Testis (tissue), 3 donors: Measurements from ENCODE around the gene ADIRF. TPM values are rescaled to one million over a fixed set of nuclear protein-coding genes. Genes with fewer than 3 reads are reported as not detected.

Experiments used
- DNase-seq: peaks from one replicate; pipeline ENCODE4 v3.0.0-alpha.2; 2019
- H3K27ac ChIP-seq, 2 donors: fragments of 200-600 bp; sonication (generic); one replicate each; pipeline ENCODE4 v1.5.1; 2019
- H3K27me3 ChIP-seq: fragments of 200-600 bp; sonication (generic); one replicate; pipeline ENCODE4 v1.5.1; 2019
- H3K36me3 ChIP-seq: fragments of 200-600 bp; sonication (generic); one replicate; pipeline ENCODE4 v1.5.1; 2017; ENCODE audit warnings: low read depth; ENCODE audit errors: missing control alignments
- H3K4me1 ChIP-seq: fragments of 200-600 bp; sonication (generic); one replicate; pipeline ENCODE4 v1.5.1; 2019
- H3K4me3 ChIP-seq, 2 donors: fragments of 200-600 bp; sonication (generic); one replicate each; pipeline ENCODE4 v1.5.1; 2017 to 2019
- H3K9me3 ChIP-seq: fragments of 200-600 bp; sonication (generic); one replicate; pipeline ENCODE4 v1.5.1; 2017
- CTCF ChIP-seq, 3 experiments: fragments of 450-650 bp in 2 of 3; fragments of 200-600 bp in 1 of 3; sonication (generic) in 1 of 3; IDR thresholded peaks; one replicate each; pipeline ENCODE4 v1.5.1; 2016 to 2019; ENCODE audit warnings: antibody characterized with exemption in 3 of 3, mild to moderate bottlenecking in 2 of 3, moderate library complexity in 1 of 3
- POLR2A ChIP-seq: fragments of 450-650 bp; IDR thresholded peaks from one replicate; pipeline ENCODE4 v1.6.1; 2017; ENCODE audit warnings: antibody characterized with exemption, mild to moderate bottlenecking, moderate library complexity
- WGBS, 2 donors: methylation state at CpG; one replicate each; pipeline ENCODE4 v1.1.5; 2018; 5-methylcytosine and 5-hydroxymethylcytosine counted together
- intact Hi-C: fragments of 100-400 bp; cut with DNase I; formaldehyde crosslinking; loops from one replicate; pipeline ENCODE4 v1.15.1; 2023; ENCODE audit warnings: low total_unique reads
- polyA plus RNA-seq: library from polyadenylated mRNA; stranded (reverse); fragments of 350-450 nt; fragmentation: Illumina TruSeq; extraction: RNeasy Lipid Tissue Mini Kit (QIAGEN cat#74804); gene quantifications from one replicate; pipeline ENCODE4 v1.2.3, GENCODE V29; 2014; ENCODE audit warnings: low read depth, low replicate concordance; ENCODE audit not compliant: insufficient read depth
- total RNA-seq, 2 donors: library from RNA; depleted of rRNA; stranded (reverse); fragments of >200 nt; gene quantifications; one replicate each; pipeline ENCODE4 v1.2.3, GENCODE V29; 2016

Gene ADIRF
- total and polyA plus RNA-seq, 3 donors from 2014 or later = 21.4 to 85.6 (median 35.0) TPM

- intact Hi-C loops = no loop called here
- no peaks in the 10 kb centered on the region for H3K9me3 ChIP-seq
These were observed 9.2 kb upstream of the ADIRF start for GRCh38 chr10:86958901-86959736.

GRCh38 chr10:86959737-86960002 is 8.6 kb upstream of the ADIRF start:
- Histone ChIP-seq H3K4me1 (peaks cover 50% of the 10 kb centered on the region), H3K36me3 (no peaks in the 10 kb centered on the region), H3K27ac (peak overlapping the region; percentile 46 to 87), H3K4me3 (no peak overlapping the region), H3K27me3 (no peaks in the 10 kb centered on the region), H3K9me3 (no peaks in the 10 kb centered on the region)
- TF ChIP-seq CTCF (IDR thresholded peaks at IDR 0.05) (no peak), POLR2A (no peak)
- whole genome bisulfite sequencing, 2 donors = 70 to 95% methylated on average over 2 of the region's 2 CpGs
- intact Hi-C loops = no loop called here
- peak; percentile 13 for DNase-seq

More at GRCh38 chr10:86958901-86959736, 9.2 kb upstream of the ADIRF start:
- DNase-seq = peak; percentile 54
- peaks cover 56% of the 10 kb centered on the region for H3K4me1 ChIP-seq
- peak overlapping the region; percentile 46 to 87 for H3K27ac ChIP-seq
- WGBS, 2 donors = 43 to 48% methylated on average over 9 to 15 of the region's 16 CpGs
- no peaks in the 10 kb centered on the region for H3K27me3 ChIP-seq
- no peak for TF ChIP-seq CTCF (IDR thresholded peaks at IDR 0.05)
- no peak for TF ChIP-seq POLR2A
- H3K4me3 ChIP-seq = no peak overlapping the region
- H3K36me3 ChIP-seq = no peaks in the 10 kb centered on the region

- Histone ChIP-seq H3K9me3 (no peaks in the 10 kb centered on the region), H3K27ac (peak overlapping the region; percentile 46 to 87), H3K4me3 (no peak overlapping the region), H3K36me3 (no peaks in the 10 kb centered on the region), H3K27me3 (no peaks in the 10 kb centered on the region), H3K4me1 (peaks cover 45% of the 10 kb centered on the region)
- intact Hi-C loops = no loop called here
- peak; percentile 68 for DNase-seq
- WGBS, 2 donors = 79 to 84% methylated on average over 22 to 37 of the region's 37 CpGs
- peak; percentile 89 to 96 (median 95) for TF ChIP-seq CTCF (IDR thresholded peaks at IDR 0.05)
- TF ChIP-seq POLR2A = no peak
These were observed 8.0 kb upstream of the ADIRF start for GRCh38 chr10:86960003-86960862.

GRCh38 chr10:86960863-86961434 is 7.3 kb upstream of the ADIRF start:
- Histone ChIP-seq H3K36me3 (no peaks in the 10 kb centered on the region), H3K27ac (no peak overlapping the region), H3K9me3 (no peaks in the 10 kb centered on the region), H3K27me3 (no peaks in the 10 kb centered on the region), H3K4me3 (no peak overlapping the region), H3K4me1 (peaks cover 41% of the 10 kb centered on the region)
- no peak for TF ChIP-seq POLR2A
- intact Hi-C loops = no loop called here
- WGBS, 2 donors = 48 to 57% methylated on average over 6 to 9 of the region's 9 CpGs
- DNase-seq = peak; percentile 9

- 84 to 88% methylated on average over 9 to 12 of the region's 12 CpGs for WGBS, 2 donors
- intact Hi-C loops = no loop called here
These were observed 6.7 kb upstream of the ADIRF start for GRCh38 chr10:86961481-86962091.

More at GRCh38 chr10:86961481-86962091, 6.7 kb upstream of the ADIRF start:
- Histone ChIP-seq H3K27me3 (no peaks in the 10 kb centered on the region), H3K36me3 (no peaks in the 10 kb centered on the region), H3K4me3 (no peak overlapping the region), H3K9me3 (no peaks in the 10 kb centered on the region), H3K27ac (no peak overlapping the region), H3K4me1 (peaks cover 41% of the 10 kb centered on the region)
- DNase-seq = peak; percentile 10
- TF ChIP-seq CTCF (IDR thresholded peaks at IDR 0.05) = no peak
- no peak for TF ChIP-seq POLR2A
